ENCODE measurements around the gene MDN1. TPM values are rescaled to one million over a fixed set of nuclear protein-coding genes. Genes with fewer than 3 reads are reported as not detected.

Gene MDN1
- total and polyA plus RNA-seq, 2 of the 13 experiments (the other 11 are each of a cell fraction or from before 2014, with no cell fraction given): 18.8 to 52.9 TPM

DNA sequence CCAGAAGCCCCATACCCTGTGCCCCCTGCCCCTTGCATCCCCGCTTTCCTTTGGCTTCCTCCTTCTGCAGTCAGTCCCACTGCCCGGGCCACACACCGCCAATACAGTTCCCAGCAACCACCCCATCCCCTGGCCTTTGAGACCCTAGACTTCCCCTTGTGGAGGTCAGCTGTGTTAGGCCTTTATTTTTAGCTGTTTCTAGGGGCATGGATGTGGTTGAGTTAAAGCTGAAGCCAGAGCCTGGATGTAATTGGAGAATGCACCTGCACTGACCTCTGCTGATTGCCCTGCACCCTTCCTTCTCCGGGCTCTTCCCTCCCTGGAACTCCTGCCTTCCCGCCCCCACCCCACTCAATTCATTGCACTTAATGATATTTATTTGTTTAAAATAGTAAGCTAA is 214.9 kb downstream of the MDN1 start (continued):
- TF ChIP-seq, protein P1, sequence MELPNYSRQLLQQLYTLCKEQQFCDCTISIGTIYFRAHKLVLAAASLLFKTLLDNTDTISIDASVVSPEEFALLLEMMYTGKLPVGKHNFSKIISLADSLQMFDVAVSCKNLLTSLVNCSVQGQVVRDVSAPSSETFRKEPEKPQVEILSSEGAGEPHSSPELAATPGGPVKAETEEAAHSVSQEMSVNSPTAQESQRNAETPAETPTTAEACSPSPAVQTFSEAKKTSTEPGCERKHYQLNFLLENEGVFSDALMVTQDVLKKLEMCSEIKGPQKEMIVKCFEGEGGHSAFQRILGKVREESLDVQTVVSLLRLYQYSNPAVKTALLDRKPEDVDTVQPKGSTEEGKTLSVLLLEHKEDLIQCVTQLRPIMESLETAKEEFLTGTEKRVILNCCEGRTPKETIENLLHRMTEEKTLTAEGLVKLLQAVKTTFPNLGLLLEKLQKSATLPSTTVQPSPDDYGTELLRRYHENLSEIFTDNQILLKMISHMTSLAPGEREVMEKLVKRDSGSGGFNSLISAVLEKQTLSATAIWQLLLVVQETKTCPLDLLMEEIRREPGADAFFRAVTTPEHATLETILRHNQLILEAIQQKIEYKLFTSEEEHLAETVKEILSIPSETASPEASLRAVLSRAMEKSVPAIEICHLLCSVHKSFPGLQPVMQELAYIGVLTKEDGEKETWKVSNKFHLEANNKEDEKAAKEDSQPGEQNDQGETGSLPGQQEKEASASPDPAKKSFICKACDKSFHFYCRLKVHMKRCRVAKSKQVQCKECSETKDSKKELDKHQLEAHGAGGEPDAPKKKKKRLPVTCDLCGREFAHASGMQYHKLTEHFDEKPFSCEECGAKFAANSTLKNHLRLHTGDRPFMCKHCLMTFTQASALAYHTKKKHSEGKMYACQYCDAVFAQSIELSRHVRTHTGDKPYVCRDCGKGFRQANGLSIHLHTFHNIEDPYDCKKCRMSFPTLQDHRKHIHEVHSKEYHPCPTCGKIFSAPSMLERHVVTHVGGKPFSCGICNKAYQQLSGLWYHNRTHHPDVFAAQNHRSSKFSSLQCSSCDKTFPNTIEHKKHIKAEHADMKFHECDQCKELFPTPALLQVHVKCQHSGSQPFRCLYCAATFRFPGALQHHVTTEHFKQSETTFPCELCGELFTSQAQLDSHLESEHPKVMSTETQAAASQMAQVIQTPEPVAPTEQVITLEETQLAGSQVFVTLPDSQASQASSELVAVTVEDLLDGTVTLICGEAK (IDR thresholded peaks at IDR 0.05): no peak
- TF ChIP-seq, protein P1 (CRISPR knock-in tag; IDR thresholded peaks at IDR 0.05): no peak
- TF ChIP-seq, protein P2, sequence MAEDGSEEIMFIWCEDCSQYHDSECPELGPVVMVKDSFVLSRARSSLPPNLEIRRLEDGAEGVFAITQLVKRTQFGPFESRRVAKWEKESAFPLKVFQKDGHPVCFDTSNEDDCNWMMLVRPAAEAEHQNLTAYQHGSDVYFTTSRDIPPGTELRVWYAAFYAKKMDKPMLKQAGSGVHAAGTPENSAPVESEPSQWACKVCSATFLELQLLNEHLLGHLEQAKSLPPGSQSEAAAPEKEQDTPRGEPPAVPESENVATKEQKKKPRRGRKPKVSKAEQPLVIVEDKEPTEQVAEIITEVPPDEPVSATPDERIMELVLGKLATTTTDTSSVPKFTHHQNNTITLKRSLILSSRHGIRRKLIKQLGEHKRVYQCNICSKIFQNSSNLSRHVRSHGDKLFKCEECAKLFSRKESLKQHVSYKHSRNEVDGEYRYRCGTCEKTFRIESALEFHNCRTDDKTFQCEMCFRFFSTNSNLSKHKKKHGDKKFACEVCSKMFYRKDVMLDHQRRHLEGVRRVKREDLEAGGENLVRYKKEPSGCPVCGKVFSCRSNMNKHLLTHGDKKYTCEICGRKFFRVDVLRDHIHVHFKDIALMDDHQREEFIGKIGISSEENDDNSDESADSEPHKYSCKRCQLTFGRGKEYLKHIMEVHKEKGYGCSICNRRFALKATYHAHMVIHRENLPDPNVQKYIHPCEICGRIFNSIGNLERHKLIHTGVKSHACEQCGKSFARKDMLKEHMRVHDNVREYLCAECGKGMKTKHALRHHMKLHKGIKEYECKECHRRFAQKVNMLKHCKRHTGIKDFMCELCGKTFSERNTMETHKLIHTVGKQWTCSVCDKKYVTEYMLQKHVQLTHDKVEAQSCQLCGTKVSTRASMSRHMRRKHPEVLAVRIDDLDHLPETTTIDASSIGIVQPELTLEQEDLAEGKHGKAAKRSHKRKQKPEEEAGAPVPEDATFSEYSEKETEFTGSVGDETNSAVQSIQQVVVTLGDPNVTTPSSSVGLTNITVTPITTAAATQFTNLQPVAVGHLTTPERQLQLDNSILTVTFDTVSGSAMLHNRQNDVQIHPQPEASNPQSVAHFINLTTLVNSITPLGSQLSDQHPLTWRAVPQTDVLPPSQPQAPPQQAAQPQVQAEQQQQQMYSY (CRISPR knock-in tag; IDR thresholded peaks at IDR 0.05): no peak

All from HepG2 (cell line).